Heart left ventricle (tissue), 13 donors: ENCODE data around the gene THSD7B.

Source experiments
- CTCF ChIP-seq, 12 donors: fragments of 200-600 bp; sonication (generic) in 4 of 12; IDR thresholded peaks; one replicate each; pipeline versions ENCODE4 v1.5.0 to v1.8.0; 2018 to 2022; ENCODE audit warnings: antibody characterized with exemption in 12 of 12, mild to moderate bottlenecking in 5 of 12
- POLR2A ChIP-seq, 2 donors: fragments of 450-650 bp; IDR thresholded peaks; one replicate each; pipeline ENCODE4 v1.6.1; 2017; ENCODE audit warnings: antibody characterized with exemption in 2 of 2, mild to moderate bottlenecking in 2 of 2, moderate library complexity in 2 of 2
- donor health status: ischemic (EF 13 %, LVEDD 7.1; RV severe dilation, severe dysfunction).
- donor health status: DM: no; HTN: yes; CAD: no.
- donor health status: DM: no; HTN: no; CAD: no.
- donor health status: ischemic (EF 25% LVEDD 6.9; RV normal size, moderate dysfunction).
- donor health status: ischemic (EF 25% LVEDD 5.7; RV mildly dilated, moderate dysfunction).
- donor health status: ischemic (EF 35%, LVEDD 5.7; RV mildly dilated, moderate dysfunction).
- donor health status: nonischemic (EF 11% LVEDD 7.7; RV severe dilation, severe dysfunction).
- donor health status: DM: yes; HTN: yes; CAD: no.
- donor health status: PGD.
- donor health status: ischemic (EF 29% LVEDD 5.4; RV normal size, mild dysfunction).
- donor health status: nonischemic (EF 23%, LVEDD 6.1; RV moderate dilation, normal function).

- no peak for TF ChIP-seq POLR2A (IDR thresholded peaks at IDR 0.05)
- TF ChIP-seq CTCF (IDR thresholded peaks at IDR 0.05) = no peak
Observed at GRCh38 chr2:137444970-137445369, 679.6 kb downstream of the THSD7B start.
